Stimulated activated memory B cell treated with anti-CD40 and anti-IgM and Interleukin-4, amounts not matched to agents 10 μg/mL and 1 μg/mL and 100 μg/mL, for 72 hours (primary cell): ENCODE results near the gene DMBX1.
A peak's percentile ranks its signal among the peaks of the same experiment; 100 is the strongest.

Experiments used
- ATAC-seq: fragments of 150-1000 bp; cut with Tn5 transposase; 2 replicates; pipeline ENCODE4 v1.10.0; 2021
- H3K27ac Mint-ChIP-seq: one replicate; pipeline ENCODE4 v1.8.0; 2022; ENCODE audit warnings: mild to moderate bottlenecking, mixed read lengths
- H3K27me3 Mint-ChIP-seq: one replicate; pipeline ENCODE4 v1.8.0; 2022; ENCODE audit warnings: mixed read lengths
- H3K36me3 Mint-ChIP-seq: one replicate; pipeline ENCODE4 v1.8.0; 2022; ENCODE audit warnings: mixed read lengths
- H3K4me1 Mint-ChIP-seq: one replicate; pipeline ENCODE4 v1.8.0; 2022; ENCODE audit warnings: mixed read lengths
- H3K4me3 Mint-ChIP-seq: one replicate; pipeline ENCODE4 v1.8.0; 2022; ENCODE audit warnings: mild to moderate bottlenecking, moderate library complexity, mixed read lengths
- H3K9me3 Mint-ChIP-seq: one replicate; pipeline ENCODE4 v1.8.0; 2022; ENCODE audit warnings: mixed read lengths

The DMBX1 gene

DNA sequence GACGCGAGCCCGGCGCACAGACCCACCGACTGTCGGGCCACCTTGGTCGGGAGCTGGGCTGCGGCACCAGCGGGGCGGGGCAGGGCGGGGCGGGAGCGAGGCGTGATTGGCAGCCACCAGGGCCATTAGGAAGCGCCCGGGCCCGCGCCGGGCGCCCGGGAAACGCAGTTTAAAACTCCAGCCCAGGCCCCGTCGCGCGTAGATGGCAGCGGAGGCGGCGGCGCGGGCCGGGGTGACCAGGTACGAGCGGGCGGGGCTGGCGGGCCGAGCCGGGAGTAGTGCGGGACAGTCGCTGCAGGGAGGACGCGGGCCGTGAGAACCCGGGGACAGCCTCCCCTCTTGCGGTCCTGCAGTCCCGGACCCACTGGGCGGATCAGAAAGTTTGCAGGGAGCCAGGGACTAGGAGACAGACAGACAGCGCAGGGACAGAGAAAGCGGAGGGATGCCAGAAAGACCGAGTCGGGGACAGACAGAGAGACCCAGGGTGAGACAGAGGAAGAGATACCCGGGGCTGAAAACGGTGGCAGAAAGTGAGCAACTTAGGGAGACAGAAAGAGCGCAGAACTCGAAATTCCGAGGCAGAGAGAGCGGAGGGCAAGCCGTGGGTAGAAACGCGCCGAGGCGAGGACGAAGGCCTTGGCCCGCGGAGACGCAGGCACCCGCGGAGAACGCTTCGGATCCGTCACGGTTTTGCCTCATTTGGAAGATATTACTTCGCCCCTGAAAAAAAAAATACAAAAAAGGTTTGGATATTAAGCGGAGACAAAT, at the start of gene DMBX1:
Gene DMBX1 (plus strand): TSS at position 199 of the 768 bp plus-strand sequence. CDS start 17,175 bp downstream, outside the sequence.
- H3K4me1 Mint-ChIP-seq: peaks cover 26% of the 10 kb centered on the region
- peak within 1 kb of the TSS; percentile 19 for H3K27ac Mint-ChIP-seq
- no peak for ATAC-seq
- peak within 1 kb of the TSS; percentile 77 for H3K4me3 Mint-ChIP-seq
- H3K27me3 Mint-ChIP-seq: peaks cover 100% of the 10 kb centered on the region
- no peaks in the 10 kb centered on the region for H3K36me3 Mint-ChIP-seq
- H3K9me3 Mint-ChIP-seq: no peaks in the 10 kb centered on the region

DNA sequence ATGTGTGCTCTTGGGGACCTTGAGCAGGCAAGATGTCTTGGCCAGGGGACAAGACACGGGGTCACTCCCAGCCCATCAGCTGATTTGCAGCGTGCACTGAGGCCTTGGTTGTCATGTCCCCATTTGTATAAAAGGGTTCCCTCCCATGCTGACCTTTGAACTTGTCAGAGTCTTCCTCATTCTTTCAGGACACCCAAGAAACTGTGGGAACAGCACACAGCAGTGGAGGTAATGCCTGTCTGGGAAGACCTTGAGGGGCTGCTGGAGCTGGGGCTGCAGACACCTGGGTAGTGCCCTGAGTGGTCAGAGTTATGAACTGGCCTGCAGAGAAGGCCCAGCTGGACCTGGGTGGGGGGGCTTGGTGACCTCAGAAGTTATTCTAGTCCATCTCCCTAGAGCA, 49.2 kb upstream of the DMBX1 start:
- H3K4me3 Mint-ChIP-seq: no peak overlapping the region
- peaks cover 15% of the 10 kb centered on the region for H3K4me1 Mint-ChIP-seq
- H3K9me3 Mint-ChIP-seq: no peaks in the 10 kb centered on the region
- H3K36me3 Mint-ChIP-seq: no peaks in the 10 kb centered on the region
- H3K27me3 Mint-ChIP-seq: peaks cover 52% of the 10 kb centered on the region
- H3K27ac Mint-ChIP-seq: no peak overlapping the region
- no peak for ATAC-seq

DNA sequence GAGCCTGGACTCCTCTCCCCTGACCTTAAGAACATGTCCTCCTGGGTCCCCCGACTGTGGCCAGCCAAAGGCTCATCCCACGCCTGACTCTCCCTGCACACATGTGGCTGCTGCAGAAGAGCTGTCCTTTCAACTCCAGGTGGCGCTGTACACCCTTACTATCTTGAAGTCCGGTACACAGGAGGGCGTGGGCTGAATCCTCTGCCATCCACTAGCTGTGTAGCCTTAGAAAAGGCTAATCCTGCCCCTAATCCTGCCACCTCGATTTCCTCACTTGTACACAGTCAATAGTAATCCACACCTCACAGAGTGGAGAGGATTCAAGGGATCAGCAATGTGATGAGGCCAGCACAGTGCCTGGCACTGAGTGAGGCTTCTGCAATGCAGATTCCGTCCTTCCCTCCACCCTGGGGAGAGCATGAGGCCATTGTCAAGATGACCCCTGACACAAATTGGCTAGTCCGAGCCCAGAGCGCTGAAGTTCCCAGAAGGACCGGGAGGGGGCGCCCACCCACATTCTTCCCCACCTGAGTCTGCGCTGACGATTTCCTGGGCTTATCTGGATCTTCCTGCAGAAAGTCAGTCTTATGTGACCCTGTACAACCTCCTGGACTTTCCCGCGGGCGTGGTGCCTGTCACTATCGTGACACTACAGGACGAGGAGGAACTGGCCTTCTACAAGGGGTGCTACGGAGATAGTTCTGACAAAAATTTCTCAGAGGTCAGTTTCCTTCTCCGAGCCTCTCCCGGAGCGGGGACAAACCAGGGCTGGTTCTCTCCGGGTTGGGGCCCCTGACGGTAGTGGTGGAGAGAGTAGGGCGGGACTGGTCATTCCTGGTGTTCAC, 47.1 kb upstream of the DMBX1 start:
- Mint-ChIP-seq H3K27ac (peak overlapping the region; percentile 19), H3K27me3 (peaks cover 61% of the 10 kb centered on the region), H3K9me3 (no peaks in the 10 kb centered on the region), H3K4me3 (peak overlapping the region; percentile 77), H3K36me3 (no peaks in the 10 kb centered on the region), H3K4me1 (peaks cover 27% of the 10 kb centered on the region)
- ATAC-seq: peak; percentile 73

DNA sequence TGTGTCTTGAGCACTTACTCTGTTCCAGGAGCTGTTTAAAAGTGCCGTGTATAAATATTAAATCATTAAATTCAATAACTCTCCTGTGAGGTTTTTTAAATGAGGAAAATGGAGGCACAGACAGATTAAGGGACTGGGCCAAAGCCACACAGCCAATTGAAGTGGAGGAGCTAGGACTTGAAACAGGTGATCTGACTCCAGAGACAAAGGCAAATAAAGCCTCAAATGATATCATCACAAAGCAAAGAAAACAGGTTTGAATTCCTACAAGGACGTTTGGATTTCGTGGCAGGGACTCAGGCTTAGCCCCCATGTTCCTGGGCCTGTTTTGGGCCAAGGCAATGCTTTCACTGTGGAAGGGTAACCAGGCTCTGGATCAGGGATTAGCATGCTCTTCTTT, 45.2 kb upstream of the DMBX1 start:
- ATAC-seq: no peak
- Mint-ChIP-seq H3K36me3 (no peaks in the 10 kb centered on the region), H3K27ac (no peak overlapping the region), H3K4me1 (peaks cover 36% of the 10 kb centered on the region), H3K4me3 (no peak overlapping the region), H3K9me3 (no peaks in the 10 kb centered on the region), H3K27me3 (peaks cover 65% of the 10 kb centered on the region)

DNA sequence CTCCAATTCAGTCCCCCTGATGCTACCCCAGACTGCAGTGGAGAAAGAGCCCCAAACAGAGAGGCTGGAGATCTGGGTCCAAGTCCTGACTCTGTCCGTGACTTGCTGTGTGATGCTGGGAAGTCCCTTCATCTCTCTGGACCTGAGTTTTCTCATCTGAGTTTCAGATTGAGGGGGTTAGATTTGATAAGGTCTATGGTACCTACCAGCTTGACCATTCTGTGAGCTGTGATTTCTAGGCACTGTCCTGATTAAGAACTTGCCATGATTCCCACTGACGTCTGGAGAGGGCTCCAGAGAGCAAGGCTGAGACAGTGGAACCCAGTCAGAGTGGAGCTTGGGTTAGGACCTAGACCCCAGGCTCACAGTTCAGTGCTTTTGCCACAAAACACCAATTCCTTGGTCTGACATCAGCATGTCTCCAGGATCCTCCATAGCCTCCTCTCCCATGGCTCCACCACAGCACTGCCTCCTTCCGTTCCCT, 43.8 kb upstream of the DMBX1 start:
- Mint-ChIP-seq H3K27me3 (peaks cover 77% of the 10 kb centered on the region), H3K4me3 (no peak overlapping the region), H3K36me3 (no peaks in the 10 kb centered on the region), H3K9me3 (no peaks in the 10 kb centered on the region), H3K4me1 (peaks cover 36% of the 10 kb centered on the region), H3K27ac (no peak overlapping the region)
- ATAC-seq: no peak

DNA sequence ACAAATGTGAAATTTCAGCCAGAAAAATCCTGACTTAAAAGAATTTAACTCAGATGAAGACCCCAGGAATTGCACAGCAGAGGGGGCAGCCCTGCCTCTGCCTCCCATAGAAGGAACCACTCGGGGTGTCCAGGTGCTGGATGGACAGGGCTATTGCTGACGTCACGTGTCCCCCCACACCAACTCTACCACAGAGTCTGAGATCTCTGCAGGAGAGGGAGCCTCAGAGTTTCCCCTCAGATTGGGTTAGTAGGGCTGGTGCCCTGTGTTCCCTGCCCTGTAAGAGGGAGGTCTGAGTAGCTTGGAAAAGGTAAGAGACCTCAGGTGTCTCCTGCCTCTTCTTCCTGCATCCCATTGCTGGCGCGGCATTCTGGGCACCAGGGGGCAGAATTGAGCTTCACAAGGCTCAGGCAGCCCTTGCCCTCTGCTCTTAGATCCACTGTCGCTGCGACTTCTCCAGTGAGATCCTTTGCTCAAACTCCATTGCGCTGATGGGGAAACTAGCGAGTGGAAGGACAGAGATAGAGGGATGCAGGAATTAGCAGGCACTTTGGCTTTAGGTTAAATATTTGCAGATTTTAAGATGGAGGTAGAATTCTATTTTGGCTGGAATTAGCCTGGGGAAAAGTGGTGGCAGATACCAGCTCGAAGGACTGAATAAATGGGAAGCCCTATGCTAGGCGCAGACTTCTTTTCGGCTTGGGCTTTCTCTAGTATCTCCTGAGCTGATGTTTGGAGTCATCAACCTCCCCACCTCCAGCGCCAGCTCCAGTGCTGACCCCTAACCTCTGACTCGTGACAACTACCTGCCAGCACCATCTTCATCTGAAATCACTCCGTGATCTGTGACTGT, 42.8 kb upstream of the DMBX1 start:
- Mint-ChIP-seq H3K4me1 (peaks cover 36% of the 10 kb centered on the region), H3K27me3 (peaks cover 88% of the 10 kb centered on the region), H3K4me3 (no peak overlapping the region), H3K36me3 (no peaks in the 10 kb centered on the region), H3K9me3 (no peaks in the 10 kb centered on the region), H3K27ac (no peak overlapping the region)
- ATAC-seq: peak; percentile 51

DNA sequence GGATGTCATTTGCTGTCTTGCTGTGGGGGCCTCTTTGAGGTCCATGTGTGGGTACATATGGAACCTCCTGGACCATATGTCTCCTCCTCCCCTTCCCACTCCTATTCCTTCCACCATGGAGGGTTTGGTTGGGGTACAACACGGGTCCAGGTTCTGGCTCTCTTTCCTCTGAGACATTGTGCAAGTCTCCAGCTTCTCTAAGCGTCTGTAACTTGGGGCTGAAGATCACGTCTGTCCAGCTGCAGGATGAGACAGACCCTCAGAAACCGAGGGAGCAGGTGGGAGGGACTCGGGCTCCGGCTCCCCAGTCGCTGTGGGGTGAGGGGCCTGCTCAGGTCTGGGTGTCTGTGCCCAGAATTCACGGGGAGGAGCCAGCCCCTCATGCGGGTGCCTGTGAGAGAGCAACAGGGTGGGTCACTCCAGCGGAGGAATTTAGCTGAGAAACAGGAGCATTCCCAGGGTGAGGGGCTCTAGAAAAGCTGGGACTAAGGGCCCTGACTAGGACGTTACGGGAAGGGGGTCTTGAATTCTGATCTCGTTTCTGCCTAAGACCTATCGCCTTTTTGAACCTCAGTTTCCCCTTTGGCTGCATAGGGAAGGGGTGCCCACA, 42.0 kb upstream of the DMBX1 start:
- Mint-ChIP-seq H3K27me3 (peaks cover 90% of the 10 kb centered on the region), H3K4me3 (no peak overlapping the region), H3K9me3 (no peaks in the 10 kb centered on the region), H3K36me3 (no peaks in the 10 kb centered on the region), H3K4me1 (peaks cover 32% of the 10 kb centered on the region), H3K27ac (no peak overlapping the region)
- no peak for ATAC-seq

DNA sequence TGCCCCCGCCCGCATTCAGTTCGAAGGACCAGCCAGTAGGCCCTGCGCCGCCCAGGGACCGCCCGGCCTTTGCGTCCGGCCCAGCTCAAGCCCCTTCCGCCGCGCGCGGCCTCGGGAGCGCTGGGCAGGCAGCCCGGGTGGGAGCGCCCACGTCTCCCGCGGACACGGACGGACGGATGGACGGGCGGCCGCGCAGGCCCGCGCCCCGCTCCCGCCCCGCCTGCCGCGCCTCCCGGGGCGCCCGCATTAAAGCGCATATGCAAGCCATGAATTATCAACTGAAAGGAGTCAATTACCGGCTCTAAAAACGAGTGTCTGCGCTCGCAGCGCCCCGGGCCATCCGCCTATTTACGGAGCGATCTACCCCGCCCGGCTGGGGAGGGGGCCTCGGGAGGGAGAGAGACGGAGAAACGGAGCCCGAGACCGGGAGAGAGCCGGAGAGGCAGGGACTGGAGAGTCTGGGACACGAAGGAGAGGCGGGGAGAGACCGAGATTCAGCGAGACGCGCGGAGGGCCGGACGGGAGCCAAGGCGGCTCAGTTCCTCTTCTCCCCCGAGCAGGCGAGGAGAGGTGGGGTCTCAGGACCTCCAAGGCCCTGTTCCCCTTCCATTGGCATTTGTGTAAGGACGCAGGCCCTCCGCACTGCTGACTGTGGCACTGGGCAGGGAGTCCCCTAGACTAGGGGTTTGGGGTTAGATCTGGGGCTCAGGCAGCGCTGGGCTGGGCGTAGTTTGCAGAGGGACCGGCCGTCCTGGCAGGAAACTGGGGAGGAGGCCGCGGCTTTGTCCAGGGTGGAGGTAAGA, 41.3 kb upstream of the DMBX1 start:
- H3K27ac Mint-ChIP-seq: no peak overlapping the region
- H3K4me1 Mint-ChIP-seq: peaks cover 24% of the 10 kb centered on the region
- H3K36me3 Mint-ChIP-seq: no peaks in the 10 kb centered on the region
- H3K9me3 Mint-ChIP-seq: no peaks in the 10 kb centered on the region
- peaks cover 90% of the 10 kb centered on the region for H3K27me3 Mint-ChIP-seq
- no peak for ATAC-seq
- peak overlapping the region; percentile 61 for H3K4me3 Mint-ChIP-seq

DNA sequence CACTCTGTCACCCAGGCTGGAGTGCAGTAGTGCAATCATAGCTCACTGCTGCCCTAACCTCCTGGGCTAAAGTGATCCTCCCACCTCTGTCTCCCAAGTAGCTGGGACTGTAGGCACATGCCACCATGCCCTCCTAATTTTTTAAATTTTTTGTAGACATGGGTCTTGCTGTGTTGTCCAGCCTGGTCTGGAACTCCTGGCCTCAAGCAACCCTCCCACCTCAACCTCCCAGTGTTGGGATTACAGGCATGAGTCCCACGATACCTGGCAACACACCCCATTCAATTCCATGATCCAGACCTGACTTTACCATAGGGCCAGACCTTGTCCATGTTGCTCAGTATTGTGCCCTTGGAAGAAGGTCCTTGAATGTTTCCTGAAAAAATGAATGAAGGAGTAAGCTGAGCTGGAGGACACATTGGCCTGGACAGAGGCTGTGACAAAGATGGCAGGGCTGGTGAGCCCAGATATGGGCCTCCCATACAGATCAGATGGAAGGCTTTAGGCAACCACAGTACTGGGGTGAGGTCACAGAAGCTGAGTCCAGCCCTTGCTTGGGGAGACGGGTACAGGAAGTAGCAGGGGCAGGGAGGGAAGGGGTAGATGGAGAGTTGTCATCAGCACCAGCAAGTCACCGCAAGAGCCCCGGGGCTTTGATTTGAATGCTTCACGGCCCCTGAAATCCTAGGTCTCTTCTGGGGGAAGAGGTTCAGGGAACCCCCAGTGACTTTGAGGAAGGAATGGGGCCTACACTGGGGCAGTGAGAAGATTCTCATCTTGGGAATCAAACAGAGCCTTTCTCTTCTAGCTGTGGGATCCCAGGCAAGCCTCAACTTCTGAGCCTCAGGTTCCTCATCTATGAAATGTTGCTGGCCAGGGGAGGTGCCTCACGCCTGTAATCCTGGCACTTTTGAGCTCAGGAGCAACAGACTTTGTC, 40.1 kb upstream of the DMBX1 start:
- Mint-ChIP-seq H3K36me3 (no peaks in the 10 kb centered on the region), H3K27me3 (peaks cover 93% of the 10 kb centered on the region), H3K9me3 (no peaks in the 10 kb centered on the region), H3K27ac (no peak overlapping the region), H3K4me1 (peaks cover 21% of the 10 kb centered on the region), H3K4me3 (no peak overlapping the region)
- ATAC-seq: no peak

DNA sequence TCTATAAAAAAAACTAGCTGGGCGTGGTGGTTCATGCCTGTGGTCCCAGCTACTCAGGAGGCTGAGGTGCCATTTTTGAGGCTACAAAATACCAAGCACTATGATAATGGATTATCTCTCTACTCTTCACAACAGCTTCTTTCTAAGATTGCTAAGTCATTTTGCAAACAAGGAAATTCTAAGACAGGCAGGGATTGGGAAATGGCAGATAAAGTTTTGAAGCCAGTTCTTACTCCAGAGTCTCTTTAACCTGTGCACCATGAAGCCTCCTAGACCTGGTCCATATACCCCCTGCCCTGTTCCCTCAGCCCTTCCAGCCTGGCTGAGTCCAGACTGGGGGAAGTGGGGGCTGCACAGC, 39.5 kb upstream of the DMBX1 start:
- Mint-ChIP-seq H3K27me3 (peaks cover 97% of the 10 kb centered on the region), H3K27ac (no peak overlapping the region), H3K36me3 (no peaks in the 10 kb centered on the region), H3K4me1 (peaks cover 21% of the 10 kb centered on the region), H3K4me3 (no peak overlapping the region), H3K9me3 (no peaks in the 10 kb centered on the region)
- no peak for ATAC-seq

DNA sequence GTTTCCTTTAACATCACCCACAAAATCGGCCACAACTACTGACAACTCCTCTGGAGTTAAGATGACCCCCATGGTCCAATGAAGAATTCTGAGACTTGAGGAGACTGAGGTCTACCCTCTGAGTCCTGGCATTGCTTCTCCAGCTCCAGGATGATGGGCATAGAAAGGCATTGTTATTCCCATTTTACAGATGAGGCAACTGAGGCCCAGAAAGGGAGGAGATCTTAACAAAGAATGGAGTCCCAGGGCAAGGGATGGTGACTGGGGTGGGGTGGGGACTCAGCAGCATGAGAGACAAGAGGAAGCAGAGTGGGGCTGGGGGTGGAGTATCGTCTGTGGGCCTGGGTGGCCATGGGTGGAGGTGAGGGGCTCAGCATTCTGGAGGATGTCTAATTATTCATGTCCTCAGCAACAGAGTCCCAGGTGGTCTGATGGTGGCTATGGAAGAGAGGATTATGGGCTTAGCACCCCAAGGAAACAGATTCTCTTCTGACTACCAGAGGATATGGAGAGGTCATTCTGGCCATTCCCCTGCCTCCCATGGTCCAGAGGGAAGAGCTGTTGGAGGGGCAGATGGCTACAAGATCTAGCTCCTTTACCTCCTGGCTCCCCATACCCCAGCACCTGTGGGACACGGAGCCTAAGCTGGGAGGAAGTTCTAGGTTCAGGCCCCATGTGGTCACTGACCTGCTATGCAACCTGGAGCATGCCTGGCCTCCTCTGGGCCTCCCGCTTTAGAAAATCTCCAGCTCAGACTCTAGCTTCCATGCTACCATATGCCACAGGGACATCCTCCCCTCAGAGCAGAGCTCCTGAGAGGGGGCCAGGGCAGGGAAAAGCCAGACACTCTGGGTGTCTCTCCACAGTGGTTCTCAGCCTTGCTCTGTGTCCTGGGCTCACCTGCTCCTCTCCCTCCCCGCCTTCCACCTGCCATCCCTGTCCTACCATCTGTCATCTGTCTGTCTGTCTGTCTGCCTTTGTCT, 37.4 kb upstream of the DMBX1 start:
- peaks cover 92% of the 10 kb centered on the region for H3K27me3 Mint-ChIP-seq
- no peaks in the 10 kb centered on the region for H3K36me3 Mint-ChIP-seq

DNA sequence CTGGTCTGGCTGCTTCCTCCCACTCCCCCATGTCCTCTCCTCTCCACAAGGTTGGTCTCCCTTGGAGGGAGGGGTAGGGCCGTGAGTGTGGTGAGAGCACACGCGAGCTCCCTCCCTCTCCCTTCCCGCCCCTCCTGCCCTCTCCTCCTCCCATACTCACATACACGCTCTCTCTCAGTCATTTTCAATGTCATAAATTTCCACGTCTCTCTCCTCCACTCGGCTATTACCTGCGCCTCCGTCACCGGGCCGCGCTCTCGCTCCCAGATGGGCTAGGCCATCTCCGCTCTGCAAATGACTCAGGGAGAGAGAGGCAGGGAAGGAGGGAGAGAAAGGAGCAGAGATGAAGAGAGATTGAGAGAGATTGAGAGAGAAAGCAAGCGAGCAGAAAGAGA, 36.7 kb upstream of the DMBX1 start:
- Mint-ChIP-seq H3K36me3 (no peaks in the 10 kb centered on the region), H3K27ac (no peak overlapping the region), H3K9me3 (no peaks in the 10 kb centered on the region), H3K4me3 (no peak overlapping the region), H3K27me3 (peaks cover 85% of the 10 kb centered on the region), H3K4me1 (peaks cover 7% of the 10 kb centered on the region)
- no peak for ATAC-seq

More for the DNA sequence above, 37.4 kb upstream of the DMBX1 start:
- Mint-ChIP-seq H3K9me3 (no peaks in the 10 kb centered on the region), H3K4me1 (peaks cover 12% of the 10 kb centered on the region), H3K4me3 (no peak overlapping the region), H3K27ac (no peak overlapping the region)
- no peak for ATAC-seq
